HCT116 (cell line): ENCODE measurements around the gene PAX7.

Experiments
- ATF3 ChIP-seq: IDR thresholded peaks from 2 replicates; pipeline ENCODE4 v1.6.1; 2012
- CBX3 ChIP-seq: IDR thresholded peaks from 2 replicates; pipeline ENCODE4 v1.6.1; 2012; ENCODE audit warnings: low read depth
- CTCF ChIP-seq, 3 experiments: fragments of 200-600 bp in 1 of 3; sonication (generic) in 1 of 3; IDR thresholded peaks in 2 of 3; conservative IDR thresholded peaks in 1 of 3; 2 replicates each; pipeline ENCODE4 v1.5.1; 2012 to 2017; ENCODE audit warnings: low read depth in 2 of 3, low read length in 2 of 3, antibody characterized with exemption in 1 of 3, borderline replicate concordance in 1 of 3, control low read depth in 1 of 3, mild to moderate bottlenecking in 1 of 3, mixed read lengths in 1 of 3, mixed run types in 1 of 3, moderate library complexity in 1 of 3; ENCODE audit not compliant: insufficient read depth in 1 of 3
- EZH2 ChIP-seq: fragments of 200-600 bp; sonication (generic); IDR thresholded peaks from 2 replicates; pipeline ENCODE4 v1.6.1; 2017; ENCODE audit warnings: antibody characterized with exemption, mixed run types
- EZH2phosphoT487 ChIP-seq: fragments of 200-600 bp; IDR thresholded peaks from 2 replicates; pipeline ENCODE4 v1.6.1; 2018; ENCODE audit warnings: antibody characterized with exemption, borderline replicate concordance
- JUND ChIP-seq: IDR thresholded peaks from 2 replicates; pipeline ENCODE4 v1.6.1; 2012
- POLR2A ChIP-seq: IDR thresholded peaks from 2 replicates; pipeline ENCODE4 v1.7.0; 2011; ENCODE audit warnings: borderline replicate concordance; ENCODE audit not compliant: insufficient read depth, insufficient read length; ENCODE audit errors: extremely low read depth
- REST ChIP-seq: IDR thresholded peaks from 2 replicates; pipeline ENCODE4 v1.6.1; 2012; ENCODE audit warnings: low read depth

GRCh38 chr1:18588093-18588492 is 42.6 kb upstream of the PAX7 start:
- TF ChIP-seq EZH2phosphoT487 (no peak), JUND (no peak), CTCF (IDR thresholded peaks at IDR 0.05 in 2 of 3, conservative IDR thresholded peaks at IDR 0.05 in 1 of 3; ENCODE audit: borderline replicate concordance in 1 of 3, insufficient read depth in 1 of 3, low read depth in 2 of 3, low read length in 2 of 3) (no peak), REST (no peak), POLR2A (no peak), ATF3 (no peak), CBX3 (no peak), EZH2 (no peak)
